ENCODE data around the gene LRRC75B. TPM values are rescaled to one million over a fixed set of nuclear protein-coding genes. Genes with fewer than 3 reads are reported as not detected.
"Not testable (repeated sequence)": the region's sequence is repeated elsewhere in the genome, so short reads cannot be mapped to it uniquely, and the experiment has no call there.

Gene LRRC75B
- total RNA-seq, 1 donor from 2014 or later = 49.4 TPM

DNA sequence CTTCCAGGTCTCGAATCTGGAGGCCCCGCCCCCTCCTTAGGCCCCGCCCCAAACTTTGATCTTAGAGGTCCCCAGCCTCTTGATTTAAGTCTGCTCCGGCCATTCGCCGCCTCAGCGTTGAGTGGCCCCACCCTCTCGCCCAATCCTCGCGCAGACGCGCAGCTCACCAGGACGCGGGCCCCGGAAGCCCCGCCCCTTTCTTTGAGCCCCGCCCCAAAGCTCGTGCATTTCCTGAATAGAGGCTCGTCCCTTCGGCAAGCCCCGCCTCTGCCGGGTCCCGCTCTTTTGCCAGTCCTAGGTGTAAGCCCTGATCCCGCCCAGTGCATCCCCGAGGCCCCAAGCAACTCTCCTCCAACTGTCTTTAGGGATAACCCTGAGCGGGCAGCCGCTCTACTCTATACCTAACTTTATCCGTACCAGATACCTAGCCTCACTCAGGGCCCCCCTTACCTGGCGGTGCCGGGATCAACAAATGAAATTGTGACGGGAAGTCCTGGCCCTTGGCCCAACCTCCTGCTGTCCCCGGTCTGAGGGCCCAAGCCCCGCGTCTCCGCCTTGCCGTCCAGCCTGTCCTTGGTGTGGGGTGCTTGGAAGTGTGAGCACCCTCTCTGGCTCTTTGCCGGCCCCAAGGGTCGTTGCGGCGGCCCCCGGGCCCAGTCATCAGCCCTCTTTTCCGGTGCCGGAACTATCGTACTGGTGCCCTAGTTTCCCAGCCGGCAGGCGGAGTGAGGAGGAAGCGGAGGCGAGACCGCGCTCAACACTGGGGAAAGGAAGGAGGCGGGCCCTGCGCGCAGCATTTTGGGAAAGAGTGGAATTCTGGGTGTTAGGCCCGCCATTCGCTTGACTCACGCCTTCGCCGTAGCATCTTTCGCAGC lies 37.5 kb downstream of the LRRC75B start, which contains the start of gene SNRPD3:
TSS of gene SNRPD3 (plus strand) at position 835 of the 875 bp plus-strand sequence. CDS start 1,676 bp downstream, outside the sequence.
- DNase-seq (ENCODE audit: low spot score) = peak; percentile 100

DNA sequence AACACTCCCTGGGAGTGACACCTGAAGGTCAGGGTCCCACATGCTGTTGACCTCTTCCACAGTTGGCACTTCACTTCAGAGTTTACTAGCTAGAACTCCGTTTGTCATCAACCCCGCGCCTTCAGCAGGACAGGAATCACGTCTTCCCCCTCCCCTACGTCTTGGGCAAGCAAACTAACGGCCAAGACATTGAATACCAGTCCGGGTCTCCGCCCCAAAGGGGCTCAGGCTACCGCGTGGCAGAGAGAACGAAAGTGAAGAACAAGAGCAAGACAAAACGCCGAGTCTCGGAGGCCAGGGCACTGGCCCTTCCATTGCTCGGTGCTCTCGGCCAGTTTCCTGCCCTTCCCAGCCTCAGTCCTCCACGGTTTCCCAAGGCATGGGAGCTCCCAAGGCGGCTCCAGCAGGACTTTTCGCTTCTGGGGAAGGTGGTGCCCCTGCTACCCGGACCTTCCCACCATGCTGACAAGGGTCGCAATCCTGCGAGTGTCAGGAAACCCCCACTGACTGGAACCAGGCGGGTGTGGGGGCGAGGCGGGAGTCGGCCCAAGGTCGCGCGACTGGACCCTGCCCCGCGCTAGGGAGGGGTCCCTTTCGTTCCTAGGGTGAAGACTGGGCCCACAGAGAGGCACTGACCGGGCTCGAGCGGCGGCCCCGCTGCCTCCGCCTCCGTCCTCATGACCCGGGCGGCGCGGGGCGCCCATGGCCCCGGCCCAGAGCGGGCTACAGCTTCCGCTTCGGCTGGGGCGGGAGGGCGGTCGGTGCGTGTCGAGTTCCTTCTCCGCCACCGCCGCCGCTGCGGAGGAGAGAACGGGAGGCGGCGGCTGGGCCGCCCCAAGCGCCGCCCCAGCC lies 38.3 kb downstream of the LRRC75B start, which contains the start of gene GUCD1:
TSS of gene GUCD1 (minus strand) at position 826 of the 852 bp plus-strand sequence. CDS start at position 679, 147 bp downstream.
- no peak for DNase-seq (ENCODE audit: low spot score)

DNA sequence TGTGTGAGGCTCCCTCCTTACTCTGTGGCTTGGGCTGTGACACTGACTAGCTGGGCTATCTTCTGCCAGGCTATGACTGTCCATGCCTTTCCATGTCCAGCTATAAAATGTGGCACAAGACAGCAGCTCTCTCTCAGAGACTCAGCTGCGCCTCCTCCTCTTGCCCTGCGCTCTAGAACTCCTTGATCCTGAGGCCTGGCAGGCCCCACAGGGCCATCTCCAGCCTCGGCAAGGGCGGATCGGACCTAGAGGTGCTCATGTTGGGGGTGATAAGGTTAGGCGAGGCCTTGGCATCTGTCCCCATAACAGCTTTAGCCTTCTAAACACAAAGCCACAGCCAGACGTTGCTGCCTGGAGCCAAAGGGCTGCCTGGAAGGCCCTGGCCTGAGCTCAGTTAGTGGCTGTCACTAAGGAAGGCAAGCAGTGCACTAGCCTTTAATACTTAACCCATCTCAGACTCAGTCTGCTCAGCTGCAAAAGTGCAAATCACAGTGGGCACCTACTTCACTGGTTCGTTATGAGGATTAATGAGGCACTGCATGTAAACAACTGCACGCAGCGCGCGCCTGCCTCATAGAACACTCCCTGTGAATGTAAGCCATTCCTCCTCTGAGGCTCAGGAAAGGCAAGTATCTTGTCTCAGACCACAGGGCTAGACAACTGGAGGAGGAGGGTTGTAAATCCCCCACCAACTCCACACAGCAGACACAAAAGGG lies 39.1 kb downstream of the LRRC75B start:
- no peak for DNase-seq (ENCODE audit: low spot score)

DNA sequence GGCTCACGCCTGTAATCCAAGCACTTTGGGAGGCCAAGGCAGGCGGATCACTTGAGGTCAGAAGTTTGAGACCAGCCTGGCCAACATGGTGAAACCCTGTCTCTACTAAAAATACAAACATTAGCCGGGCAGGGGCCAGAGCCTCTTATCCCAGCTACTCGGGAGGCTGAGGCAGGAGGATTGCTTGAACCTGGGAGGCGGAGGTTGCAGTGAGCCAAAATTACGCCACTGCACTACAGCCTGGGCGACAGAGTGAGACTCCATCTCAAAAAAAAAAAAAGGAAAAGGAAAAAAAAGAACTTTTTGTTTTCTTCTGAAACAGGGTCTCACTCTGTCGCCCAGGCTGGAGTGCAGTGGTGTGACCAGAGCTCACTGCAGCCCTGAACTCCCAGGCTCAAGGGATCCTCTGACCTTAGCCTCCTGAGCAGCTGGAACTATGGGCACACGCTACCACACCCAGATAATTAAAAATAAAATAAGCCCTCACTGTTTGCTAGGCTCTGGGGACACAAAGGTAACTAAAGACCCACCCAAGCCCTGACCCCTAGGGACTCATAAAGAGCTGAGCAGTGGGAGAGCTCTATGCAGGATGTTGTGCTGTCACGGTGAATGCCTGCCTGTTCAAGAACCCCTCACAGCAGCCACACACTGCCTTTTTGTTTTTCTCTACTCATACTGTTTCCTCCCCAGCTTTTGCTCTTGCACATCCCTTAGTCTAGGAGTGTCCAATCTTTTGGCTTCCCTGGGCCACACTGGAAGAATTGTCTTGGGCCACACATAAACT lies 40.2 kb downstream of the LRRC75B start:
- DNase-seq (ENCODE audit: low spot score) = not testable (repeated sequence)

DNA sequence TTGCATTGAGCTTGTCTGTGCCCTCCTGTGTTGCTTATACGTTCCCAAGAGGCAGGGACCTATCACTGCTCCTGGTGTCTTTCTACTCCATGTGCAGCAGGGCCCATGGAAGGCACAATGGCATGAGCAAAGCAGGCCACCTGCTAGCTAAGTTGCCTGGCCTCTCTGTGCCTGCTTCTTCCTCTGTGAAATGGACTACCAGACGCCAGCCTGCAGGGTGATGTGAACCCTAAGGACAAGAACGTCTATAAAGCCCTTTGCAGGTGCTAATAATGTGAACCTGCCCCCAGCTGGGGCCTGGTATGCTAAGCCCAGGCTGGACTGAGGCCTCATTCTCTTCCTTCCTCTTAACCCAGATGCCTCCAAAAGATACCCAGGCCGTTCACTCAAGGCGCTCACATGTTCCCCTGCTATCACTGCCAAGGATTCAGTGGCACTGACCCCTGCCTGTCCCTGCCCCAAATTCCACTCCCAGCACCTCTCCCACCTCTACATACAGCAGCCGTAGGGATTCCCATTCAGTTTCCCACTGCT lies 41.9 kb downstream of the LRRC75B start:
- no peak for DNase-seq (ENCODE audit: low spot score)

DNA sequence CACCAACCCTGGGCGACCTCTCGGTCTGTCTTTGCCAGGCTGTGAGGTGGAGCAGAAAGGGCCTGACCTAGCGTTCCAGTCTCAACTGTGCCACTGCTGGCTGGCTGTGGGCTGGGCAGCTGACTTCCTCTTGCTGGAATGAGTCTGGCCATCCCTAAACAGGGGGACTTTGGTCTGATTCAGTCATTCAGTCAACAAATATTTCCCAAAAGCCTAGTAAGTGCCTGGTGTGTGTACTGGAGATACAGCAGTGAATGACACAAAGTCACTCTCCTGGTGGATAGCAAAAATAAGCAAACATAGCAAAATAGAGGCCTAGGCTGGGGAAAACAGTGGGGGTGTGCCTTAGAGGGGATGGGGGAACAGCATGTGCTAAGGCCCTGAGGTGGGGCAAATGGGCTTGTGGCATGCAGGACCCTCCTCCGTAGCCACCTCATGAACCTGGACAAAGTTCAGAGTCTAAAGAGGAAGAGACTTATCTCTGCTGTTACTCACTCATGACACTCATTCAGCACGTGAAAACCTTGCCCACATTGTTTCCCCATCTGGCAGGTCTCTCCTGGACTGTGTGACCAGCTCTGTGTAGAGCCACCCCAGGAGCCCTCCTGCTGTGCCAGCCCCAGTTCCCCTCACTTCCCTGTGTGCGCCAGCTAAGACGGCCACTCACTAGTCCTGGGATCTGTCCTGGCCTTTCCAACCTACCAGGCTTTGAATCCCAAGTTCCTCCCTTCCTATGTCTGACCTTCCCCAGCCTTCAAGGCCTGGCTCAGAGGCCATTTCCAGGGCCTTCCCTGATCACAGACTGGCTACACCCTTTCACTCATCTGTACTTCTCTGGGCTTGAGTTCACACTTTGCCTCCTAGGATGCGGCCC lies 42.6 kb downstream of the LRRC75B start:
- DNase-seq (ENCODE audit: low spot score) = peak; percentile 89

DNA sequence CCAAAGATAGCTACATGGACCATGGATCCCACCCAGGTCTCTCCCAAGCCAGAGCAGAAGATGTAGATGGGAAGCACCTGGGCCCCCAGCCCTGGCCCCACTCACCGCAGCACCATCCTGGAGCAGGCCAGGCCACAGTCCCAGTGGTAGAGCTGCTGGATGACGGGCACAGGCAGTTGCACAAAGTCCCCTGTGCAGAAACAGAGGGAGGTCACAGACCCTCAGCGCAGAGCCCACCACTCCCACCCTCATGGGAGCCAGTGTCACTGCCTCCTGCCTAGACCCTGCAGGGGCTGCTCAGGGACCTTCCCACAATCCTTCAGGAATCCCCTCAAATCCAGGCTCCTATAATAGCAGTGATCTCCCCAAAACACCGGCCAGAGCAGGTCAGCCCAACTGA lies 44.1 kb downstream of the LRRC75B start:
- DNase-seq (ENCODE audit: low spot score) = no peak

DNA sequence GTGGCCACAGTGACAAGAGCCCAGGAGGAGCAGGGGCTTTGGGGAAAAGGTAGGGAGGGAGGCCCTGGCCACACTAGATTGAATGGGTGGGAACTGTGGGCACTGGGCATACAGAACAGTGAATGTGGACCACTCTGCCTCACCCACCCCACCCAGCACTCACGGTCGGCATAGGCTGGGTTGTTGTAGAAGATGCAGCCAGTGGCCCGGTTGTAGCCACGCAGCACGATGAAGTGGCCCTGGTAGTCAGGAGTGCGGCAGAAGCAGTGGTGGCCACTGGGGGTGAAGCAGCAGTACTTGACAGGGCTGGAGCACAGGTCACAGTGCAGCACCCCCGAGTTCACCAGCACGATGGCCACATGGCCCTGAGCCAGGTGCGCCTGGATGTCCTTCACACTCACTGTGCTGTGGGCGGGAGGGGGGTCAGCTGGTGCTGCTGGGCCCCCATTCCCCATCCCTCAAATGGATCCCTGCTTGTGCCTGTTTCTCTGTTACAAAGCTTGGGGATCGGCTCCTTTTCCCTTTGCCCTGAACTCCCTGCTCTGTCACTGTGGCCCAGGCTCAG lies 49.1 kb downstream of the LRRC75B start:
- DNase-seq (ENCODE audit: low spot score) = no peak

DNA sequence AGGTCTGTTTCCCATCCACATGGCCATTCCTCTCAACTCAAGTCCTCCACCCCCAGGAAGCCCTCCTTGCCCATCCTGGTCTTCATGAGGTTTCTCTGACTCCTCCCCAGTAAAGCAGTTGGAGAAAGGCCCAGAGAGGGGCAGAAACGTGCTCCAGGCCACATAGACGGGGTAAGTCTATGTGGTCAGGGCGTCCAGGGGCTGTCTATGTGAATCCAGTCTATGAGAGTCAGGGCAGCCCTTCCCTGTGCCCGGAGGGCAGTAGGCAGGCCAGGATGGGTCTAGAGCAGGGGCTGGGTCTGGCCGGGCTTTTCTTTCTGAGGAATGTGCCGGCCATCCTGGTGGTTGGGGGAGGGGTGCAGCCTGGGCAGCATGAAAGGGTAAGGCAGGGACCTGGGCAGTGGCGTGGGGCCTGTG lies 49.7 kb downstream of the LRRC75B start:
- DNase-seq (ENCODE audit: low spot score) = no peak

DNA sequence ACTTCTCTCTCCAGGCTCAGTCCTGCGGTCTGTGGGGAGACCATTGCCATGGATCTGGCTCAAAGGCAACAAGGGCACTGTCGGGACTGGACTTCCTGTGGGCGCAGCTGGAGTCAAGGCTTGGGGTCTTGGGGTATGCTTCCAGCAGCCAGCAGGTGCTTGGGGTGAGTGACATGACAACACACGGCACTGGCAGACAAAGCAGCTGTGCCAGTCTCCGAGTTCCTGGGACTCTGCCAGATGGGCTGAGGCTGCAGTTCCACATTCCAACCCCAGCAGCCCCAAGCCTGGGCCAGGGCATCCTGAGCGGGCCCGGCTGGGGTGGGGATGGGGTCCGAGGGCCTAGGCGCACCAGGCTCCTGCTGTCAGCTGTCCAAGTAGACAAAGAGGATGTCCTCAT lies 50.2 kb downstream of the LRRC75B start:
- peak; percentile 82 for DNase-seq (ENCODE audit: low spot score)

DNA sequence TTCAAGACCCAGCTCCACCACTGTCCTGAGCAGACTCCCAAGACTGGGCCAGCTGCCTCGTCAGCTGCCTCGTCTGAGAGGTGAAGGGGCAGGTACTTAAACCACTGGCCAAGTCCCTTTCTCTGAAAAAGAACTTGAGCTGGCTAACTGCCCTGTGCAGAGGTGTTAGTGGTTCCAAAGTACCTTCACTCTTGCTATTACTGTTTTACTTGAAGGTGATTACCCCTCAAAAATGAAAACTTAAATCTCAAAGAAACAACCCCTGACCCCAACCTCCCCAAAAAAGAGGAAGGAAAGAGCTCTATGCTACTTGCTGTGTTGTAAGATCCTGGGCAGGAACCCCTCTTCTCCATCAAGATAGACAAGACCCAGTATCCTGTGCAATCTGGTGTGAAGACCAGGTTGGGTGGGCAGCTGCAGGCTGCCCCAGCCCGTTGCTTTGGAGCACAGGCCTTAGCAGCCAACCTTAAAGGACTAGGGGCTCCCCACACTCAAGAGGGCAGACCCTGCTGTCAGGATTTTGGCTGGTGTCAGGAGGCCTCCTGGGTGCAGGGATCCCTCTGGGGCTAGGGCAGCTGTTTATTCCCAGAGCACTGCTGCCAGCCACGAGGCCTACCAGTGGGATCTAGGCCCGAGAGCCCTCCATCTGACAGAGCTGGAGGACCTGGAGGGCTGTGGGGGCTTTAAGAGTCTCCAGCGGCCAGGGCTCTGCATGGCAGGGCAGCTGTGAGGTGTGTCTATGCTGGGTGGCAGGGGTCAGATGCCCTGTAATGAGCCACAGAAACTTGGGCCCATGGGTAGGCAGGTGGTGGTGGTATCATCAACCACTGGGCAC lies 51.0 kb downstream of the LRRC75B start:
- DNase-seq (ENCODE audit: low spot score) = no peak

DNA sequence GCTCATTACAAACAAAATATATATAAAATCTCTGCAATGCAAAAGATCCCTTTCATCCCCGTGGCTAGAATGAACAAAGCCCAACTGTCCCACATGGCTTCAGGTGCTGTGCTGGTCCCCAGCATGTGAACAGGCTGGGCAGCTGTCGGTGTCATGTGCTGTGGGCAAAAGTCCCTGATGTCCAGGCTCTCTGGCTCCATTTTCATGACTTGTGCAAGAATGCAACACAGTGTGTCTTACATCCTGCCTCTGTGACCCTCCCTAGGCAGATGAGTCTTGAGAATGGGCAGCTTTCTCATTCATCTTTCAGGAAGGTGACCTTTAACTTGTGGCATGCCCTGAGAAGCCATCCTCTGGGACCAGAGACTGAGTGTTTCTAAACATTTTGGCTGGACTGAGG lies 52.4 kb downstream of the LRRC75B start:
- no peak for DNase-seq (ENCODE audit: low spot score)

DNA sequence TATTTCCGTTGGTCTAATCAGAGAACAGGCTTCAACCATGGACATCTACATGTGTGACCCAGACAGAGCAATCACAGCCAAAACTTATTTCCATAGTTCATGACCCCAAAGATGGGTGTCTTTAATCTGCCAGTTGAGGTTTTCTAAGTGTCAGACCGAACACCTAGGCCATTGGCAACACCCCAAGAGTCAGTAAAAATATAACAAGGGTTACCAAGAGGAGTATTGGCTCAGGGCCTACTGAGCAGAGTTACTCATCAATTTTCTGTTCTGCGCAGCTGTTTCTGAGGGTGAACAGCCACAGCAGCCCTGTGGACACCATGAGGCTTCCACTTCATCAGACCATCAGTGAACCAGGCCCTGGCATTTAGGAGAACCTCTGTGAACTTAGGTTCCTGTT lies 56.8 kb downstream of the LRRC75B start:
- DNase-seq (ENCODE audit: low spot score) = peak; percentile 25

Other genes with a start within 250 kb of the LRRC75B start
- 4.1 TPM for gene ADORA2A, start 165.5 kb downstream of the LRRC75B start, total RNA-seq
- 0.83 TPM for gene UPB1, start 97.7 kb downstream of the LRRC75B start, total RNA-seq
- 201 TPM for gene GUCD1, start 37.9 kb downstream of the LRRC75B start, total RNA-seq
- 98.3 TPM for gene SNRPD3, start 37.1 kb downstream of the LRRC75B start, total RNA-seq
- 208 TPM for gene GGT1, start 10.1 kb upstream of the LRRC75B start, total RNA-seq
- not detected for gene PIWIL3, start 181.6 kb upstream of the LRRC75B start, total RNA-seq
- gene SGSM1, start 213.1 kb upstream of the LRRC75B start, total RNA-seq = 6.8 TPM